HG03565 (cell line): ENCODE data around the gene SMKR1.
"Not testable (repeated sequence)": the region's sequence is repeated elsewhere in the genome, so short reads cannot be mapped to it uniquely, and the experiment has no call there.

ENCODE experiments used
- ATAC-seq: cut with Tn5 transposase; IDR thresholded peaks from one replicate; pipeline ENCODE4 v1.9.1; 2021; ENCODE audit warnings: mild to moderate bottlenecking, moderate library complexity; ENCODE audit not compliant: unreplicated experiment

SMKR1 gene

DNA sequence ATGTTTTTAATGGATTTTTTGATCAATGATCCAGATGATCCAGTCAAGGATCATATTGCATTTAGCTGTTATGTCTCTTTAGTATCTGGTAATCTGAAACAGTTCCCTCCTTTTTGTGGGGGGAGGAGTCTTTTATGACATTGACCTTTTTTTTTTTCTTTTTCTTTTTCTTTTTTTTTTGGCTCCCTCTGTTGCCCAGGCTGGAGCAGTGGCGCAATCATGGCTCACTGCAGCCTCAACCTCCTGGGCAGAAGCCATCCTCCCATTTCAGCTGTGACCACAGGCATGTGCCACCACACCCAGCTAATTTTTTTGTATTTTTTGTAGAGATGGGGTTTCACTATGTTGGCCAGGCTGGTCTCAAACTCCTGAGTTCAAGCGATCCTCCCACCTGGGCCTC lies 22.1 kb downstream of the SMKR1 start:
- ATAC-seq: not testable (repeated sequence)

- ATAC-seq: no peak
Measured at GRCh38 chr7:129525225-129525862, 23.0 kb downstream of the SMKR1 start.

DNA sequence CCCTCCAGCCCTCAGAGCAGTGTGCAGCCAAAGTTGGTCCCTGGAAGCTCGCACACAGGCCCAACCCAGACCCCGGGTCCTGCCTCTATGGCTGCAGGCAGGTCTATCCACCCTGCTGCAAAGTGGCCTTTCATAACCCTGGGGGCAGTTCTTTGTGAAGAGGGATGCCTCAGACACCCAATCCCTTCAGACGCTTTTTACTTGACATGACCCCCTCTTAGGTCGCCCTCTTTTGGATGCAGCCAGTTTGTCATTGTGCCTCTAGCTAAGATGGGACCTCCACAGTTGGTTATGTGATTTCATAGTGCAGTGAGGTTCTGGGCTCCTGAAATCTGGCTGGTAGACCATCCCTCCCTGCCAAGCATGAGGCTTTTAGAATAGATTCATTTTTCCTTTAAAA lies 27.3 kb downstream of the SMKR1 start:
- ATAC-seq: no peak

DNA sequence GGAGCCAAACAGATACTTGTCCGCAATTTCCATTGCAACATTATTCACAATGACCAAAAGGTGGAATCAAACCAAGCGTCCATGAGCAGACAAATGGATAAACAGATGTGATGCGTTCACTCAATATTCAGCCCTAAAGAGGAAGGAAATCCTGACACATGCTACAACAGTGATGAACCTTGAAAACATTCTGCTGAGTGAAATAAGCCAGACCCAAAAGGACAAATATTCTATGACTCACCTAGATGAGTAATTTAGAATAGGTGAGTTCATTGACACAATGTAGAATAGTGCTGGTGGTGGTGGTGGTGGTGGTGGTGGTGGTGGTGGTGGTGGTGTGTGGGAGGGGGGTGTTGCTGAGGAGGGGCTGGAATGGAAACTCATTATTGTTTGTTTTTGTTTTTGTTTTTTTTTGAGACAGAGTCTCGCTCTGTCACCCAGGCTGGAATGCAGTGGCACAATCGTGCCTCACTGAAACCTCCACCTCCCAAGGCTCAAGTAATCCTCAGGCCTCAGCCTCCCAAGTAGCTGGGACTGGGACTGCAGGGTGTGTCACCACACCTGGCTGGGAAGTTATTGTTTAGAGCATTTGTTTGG lies 28.6 kb downstream of the SMKR1 start:
- ATAC-seq: peak; percentile 69

DNA sequence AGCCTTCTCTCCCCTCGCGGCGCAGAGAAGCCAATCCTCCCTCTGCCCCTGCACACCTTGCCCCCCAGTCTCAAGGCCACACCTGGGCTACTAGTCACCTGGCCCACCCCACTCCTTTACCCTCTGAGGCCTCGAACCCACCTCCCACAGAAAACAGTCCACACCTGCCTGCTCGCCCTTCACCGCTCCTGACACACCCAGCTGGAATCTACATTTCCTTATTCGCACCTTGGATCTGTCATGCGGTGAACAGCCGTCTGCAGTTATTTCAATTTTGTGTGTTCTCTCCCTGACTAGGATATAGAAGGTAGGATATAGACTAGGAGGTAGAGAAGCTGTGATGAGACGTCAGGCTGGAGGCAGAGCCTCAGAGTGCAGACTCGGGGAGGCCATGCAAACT lies 29.4 kb downstream of the SMKR1 start:
- ATAC-seq: no peak

DNA sequence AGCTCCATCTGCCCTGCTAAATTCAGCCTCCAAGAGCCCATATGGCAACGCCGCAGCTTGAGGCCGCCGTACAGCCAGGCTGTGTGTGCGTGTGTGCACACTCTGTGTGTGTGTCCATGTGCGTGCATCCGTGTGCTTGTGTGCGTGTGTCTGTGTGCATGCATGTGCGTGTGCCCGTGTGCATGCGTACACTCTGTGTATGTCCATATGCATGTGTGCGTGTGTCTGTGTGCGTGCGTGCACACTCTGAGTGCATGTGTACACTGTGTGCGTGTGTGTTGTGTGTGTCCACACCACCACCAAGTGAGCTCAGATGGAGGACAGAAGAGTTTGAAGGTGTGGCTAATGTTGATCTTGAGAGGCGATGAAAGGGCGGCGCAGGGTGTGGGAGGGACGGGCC lies 30.0 kb downstream of the SMKR1 start:
- ATAC-seq: no peak

DNA sequence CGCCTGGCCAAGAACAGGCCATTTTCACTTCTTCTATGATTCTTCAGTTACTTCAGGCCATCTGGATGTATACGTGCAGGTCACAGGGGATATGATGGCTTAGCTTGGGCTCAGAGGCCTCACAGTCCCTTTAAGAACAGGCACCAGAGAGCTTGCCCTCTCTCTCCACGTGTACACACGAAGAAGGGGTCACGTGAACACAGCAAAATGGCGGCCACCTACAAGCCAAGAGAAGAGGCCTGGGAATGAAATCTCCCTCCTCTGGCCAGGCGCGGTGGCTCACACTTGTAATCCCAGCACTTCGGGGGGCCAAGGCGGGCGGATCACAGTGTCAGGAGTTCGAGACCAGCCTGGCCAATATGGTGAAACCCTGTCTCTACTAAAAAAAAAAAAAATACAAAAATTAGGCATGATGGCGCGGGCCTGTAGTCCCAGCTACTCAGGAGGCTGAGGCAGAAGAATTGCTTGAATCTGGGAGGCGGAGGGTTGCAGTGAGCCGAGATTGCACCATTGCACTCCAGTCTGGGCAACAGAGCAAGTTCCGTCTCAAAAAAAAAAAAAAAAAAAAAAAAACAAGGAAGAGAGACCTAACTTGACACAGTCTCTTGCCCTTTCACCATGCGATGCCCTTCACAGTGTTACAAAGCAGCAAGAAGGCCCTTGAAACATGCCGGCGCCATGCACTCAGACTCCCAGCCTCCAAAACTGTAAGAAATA lies 32.4 kb downstream of the SMKR1 start:
- ATAC-seq: not testable (repeated sequence)

- no peak for ATAC-seq
Measured at GRCh38 chr7:129535896-129536295, 33.6 kb downstream of the SMKR1 start.

- ATAC-seq: no peak
Measured at GRCh38 chr7:129536323-129536722, 34.0 kb downstream of the SMKR1 start.

- ATAC-seq: no peak
Measured at GRCh38 chr7:129538790-129539189, 36.5 kb downstream of the SMKR1 start.

DNA sequence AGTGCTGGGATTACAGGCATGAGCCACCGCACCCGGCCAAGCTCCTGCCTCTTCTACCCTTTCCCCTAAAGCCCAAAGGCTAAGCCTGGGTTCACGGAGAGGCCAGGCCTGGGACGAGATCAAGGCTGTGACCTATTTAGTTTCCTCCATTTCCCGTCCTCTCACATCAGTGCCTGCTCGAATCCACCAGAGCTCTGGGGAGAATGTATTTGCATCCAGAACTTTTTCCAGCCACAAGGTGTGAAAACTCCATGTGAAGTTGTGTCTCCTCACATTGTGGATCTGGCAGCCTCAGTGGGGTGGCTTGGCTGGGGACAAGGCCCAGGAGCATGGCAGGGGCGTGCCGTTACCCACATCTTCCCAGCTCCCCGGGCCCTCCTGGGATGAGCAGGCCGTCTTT lies 38.0 kb downstream of the SMKR1 start:
- no peak for ATAC-seq

GRCh38 chr7:129544700-129545099 lies 42.4 kb downstream of the SMKR1 start:
- no peak for ATAC-seq

- ATAC-seq: no peak
Measured at GRCh38 chr7:129550693-129551360, 48.5 kb downstream of the SMKR1 start.

DNA sequence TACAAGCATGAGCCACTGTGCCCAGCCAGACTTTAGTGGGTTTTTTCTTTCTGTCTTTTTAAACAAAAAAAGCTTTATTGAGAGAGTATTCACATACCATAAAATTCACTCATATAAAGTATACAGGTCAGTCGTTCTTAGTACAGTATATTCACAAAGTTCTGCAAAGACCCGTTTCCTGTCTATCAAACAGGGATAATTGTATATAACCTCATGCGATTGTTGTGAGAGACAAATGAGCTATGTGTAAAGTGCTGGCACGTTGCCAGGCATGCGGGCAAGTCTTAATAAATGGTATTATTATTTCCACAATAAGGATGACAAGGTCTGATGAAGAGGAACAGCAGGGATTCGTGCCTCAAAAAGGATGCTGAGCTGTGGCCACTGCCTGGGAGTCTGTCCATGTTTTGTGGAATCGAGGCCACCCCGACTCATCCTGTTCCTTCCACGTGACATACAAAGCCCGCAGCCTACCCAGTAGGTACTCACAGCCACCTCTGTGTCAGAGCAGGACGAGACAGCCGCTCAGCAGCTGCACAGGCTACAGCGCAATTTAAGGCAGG lies 51.6 kb downstream of the SMKR1 start:
- ATAC-seq: no peak

- no peak for ATAC-seq
Measured at GRCh38 chr7:129556607-129557133, 54.3 kb downstream of the SMKR1 start.

GRCh38 chr7:129557686-129558481 lies 55.6 kb downstream of the SMKR1 start:
- no peak for ATAC-seq

- no peak for ATAC-seq
Measured at GRCh38 chr7:129559564-129559963, 57.2 kb downstream of the SMKR1 start.

GRCh38 chr7:129560831-129561230 lies 58.5 kb downstream of the SMKR1 start:
- ATAC-seq: no peak

DNA sequence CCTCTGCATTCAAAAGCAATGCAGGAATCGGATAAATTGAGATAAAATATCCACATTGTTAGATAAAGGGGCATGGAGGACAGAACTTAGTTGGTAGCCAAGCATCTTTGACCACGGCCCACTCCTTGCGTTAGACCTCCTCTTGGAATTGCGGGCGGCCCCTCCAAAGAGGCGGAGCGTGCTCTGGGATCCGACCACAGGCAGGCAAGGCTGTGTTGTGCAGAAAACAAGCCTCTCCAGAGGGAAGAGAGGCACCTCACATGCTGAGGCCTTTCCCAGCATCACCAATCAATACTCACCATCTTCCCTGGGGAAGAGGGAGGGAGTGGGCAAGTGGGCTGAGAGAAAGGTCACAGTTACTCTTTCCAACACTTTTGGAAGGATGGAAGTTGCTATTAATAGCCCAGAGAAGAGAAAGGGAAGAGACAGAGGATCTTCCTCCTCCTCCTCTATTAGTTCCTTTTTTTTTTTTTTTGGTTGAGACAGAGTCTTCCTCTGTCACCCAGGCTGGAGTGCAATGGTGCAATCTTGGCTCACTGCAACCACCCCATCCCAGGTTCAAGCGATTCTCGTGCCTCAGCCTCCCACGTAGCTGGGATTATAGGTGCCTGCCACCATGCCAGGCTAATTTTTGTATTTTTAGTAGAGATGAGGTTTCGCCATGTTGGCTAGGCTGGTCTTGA lies 59.5 kb downstream of the SMKR1 start:
- ATAC-seq: no peak
